Epithelial cell of proximal tubule (primary cell): ENCODE results near the gene CERS1. TPM values are rescaled to one million over a fixed set of nuclear protein-coding genes. Genes with fewer than 3 reads are reported as not detected.
A peak's percentile ranks its signal among the peaks of the same experiment; 100 is the strongest.

Source experiments
- DNase-seq: peaks from one replicate; pipeline ENCODE4 v3.0.0-alpha.2; 2011; ENCODE audit warnings: low read depth
- H3K4me3 ChIP-seq: 2 replicates; pipeline ENCODE4 v1.5.1; 2011; ENCODE audit warnings: low read depth, mild to moderate bottlenecking, low read length
- CTCF ChIP-seq: conservative IDR thresholded peaks from 2 replicates; pipeline ENCODE4 v1.5.1; 2012; ENCODE audit warnings: low read depth, mild to moderate bottlenecking, low read length
- total RNA-seq: library from RNA; depleted of rRNA; stranded (reverse); fragments of >200 nt; gene quantifications from 2 replicates; pipeline ENCODE4 v1.2.3, GENCODE V29; 2015

Gene CERS1
- total RNA-seq, 1 donor from 2014 or later = 2.0 TPM

GRCh38 chr19:18898081-18898606, 2.2 kb upstream of the CERS1 start:
- no peak overlapping the region for H3K4me3 ChIP-seq
- no peak for TF ChIP-seq CTCF
- DNase-seq = no peak

- no peak for TF ChIP-seq CTCF
- no peak overlapping the region for H3K4me3 ChIP-seq
- no peak for DNase-seq
Observed at GRCh38 chr19:18897094-18898029, 1.4 kb upstream of the CERS1 start.

- TF ChIP-seq CTCF = no peak
- no peak overlapping the region for H3K4me3 ChIP-seq
- DNase-seq = no peak
Observed at GRCh38 chr19:18896421-18896841, 473 bp upstream of the CERS1 start.

- peak overlapping the region; percentile 43 for H3K4me3 ChIP-seq
- DNase-seq = no peak
- peak; percentile 37 for TF ChIP-seq CTCF
Observed at GRCh38 chr19:18895038-18895823, 727 bp downstream of the CERS1 start.

- H3K4me3 ChIP-seq = no peak overlapping the region
- no peak for TF ChIP-seq CTCF
- DNase-seq = no peak
Observed at GRCh38 chr19:18894254-18895037, 1.5 kb downstream of the CERS1 start.

GRCh38 chr19:18893587-18894253, 2.2 kb downstream of the CERS1 start:
- H3K4me3 ChIP-seq = no peak overlapping the region
- no peak for DNase-seq
- TF ChIP-seq CTCF = no peak
